Stimulated activated CD4-positive, alpha-beta T cell treated with anti-CD3 and anti-CD28 coated beads, Interleukin-1b, Interleukin-23, amount 100 ng/mL, for 1 hour (primary cell): ENCODE data around the gene ZNF248.

ENCODE experiments used
- DNase-seq, 2 donors: peaks; one replicate each; pipeline ENCODE4 v3.0.0-alpha.2; 2020; ENCODE audit warnings: low read depth in 2 of 2

ZNF248 gene

GRCh38 chr10:37821237-37821636, 36.2 kb downstream of the ZNF248 start:
- DNase-seq: no peak

- no peak for DNase-seq
Observed at GRCh38 chr10:37819797-37820196, 37.6 kb downstream of the ZNF248 start.

GRCh38 chr10:37816290-37816689, 41.1 kb downstream of the ZNF248 start:
- no peak for DNase-seq

GRCh38 chr10:37813763-37814162, 43.6 kb downstream of the ZNF248 start:
- no peak for DNase-seq

- no peak for DNase-seq
Observed at GRCh38 chr10:37812290-37812689, 45.1 kb downstream of the ZNF248 start.

- no peak for DNase-seq
Observed at GRCh38 chr10:37803269-37803668, 54.1 kb downstream of the ZNF248 start.

GRCh38 chr10:37801557-37801956, 55.9 kb downstream of the ZNF248 start:
- DNase-seq: no peak

- DNase-seq: no peak
Observed at GRCh38 chr10:37794305-37794976, 63.0 kb downstream of the ZNF248 start.

- DNase-seq: no peak
Observed at GRCh38 chr10:37789590-37789989, 67.8 kb downstream of the ZNF248 start.

- no peak for DNase-seq
Observed at GRCh38 chr10:37784678-37785077, 72.7 kb downstream of the ZNF248 start.

GRCh38 chr10:37780536-37780935, 76.9 kb downstream of the ZNF248 start:
- no peak for DNase-seq

GRCh38 chr10:37777056-37777455, 80.4 kb downstream of the ZNF248 start:
- DNase-seq: no peak

GRCh38 chr10:37775612-37776011, 81.8 kb downstream of the ZNF248 start:
- DNase-seq: no peak

- DNase-seq: no peak
Observed at GRCh38 chr10:37774351-37774750, 83.1 kb downstream of the ZNF248 start.

- no peak for DNase-seq
Observed at GRCh38 chr10:37765216-37765615, 92.2 kb downstream of the ZNF248 start.

- DNase-seq: no peak
Observed at GRCh38 chr10:37763132-37763531, 94.3 kb downstream of the ZNF248 start.

GRCh38 chr10:37762287-37762686, 95.1 kb downstream of the ZNF248 start:
- no peak for DNase-seq

- DNase-seq: no peak
Observed at GRCh38 chr10:37760817-37761216, 96.6 kb downstream of the ZNF248 start.

GRCh38 chr10:37758074-37758473, 99.3 kb downstream of the ZNF248 start:
- DNase-seq: no peak

GRCh38 chr10:37754538-37755323, 102.7 kb downstream of the ZNF248 start:
- DNase-seq: no peak

- DNase-seq: no peak
Observed at GRCh38 chr10:37752334-37752875, 105.0 kb downstream of the ZNF248 start.

GRCh38 chr10:37748170-37748569, 109.2 kb downstream of the ZNF248 start:
- no peak for DNase-seq

GRCh38 chr10:37747081-37747480, 110.3 kb downstream of the ZNF248 start:
- no peak for DNase-seq
